Neural cell (in vitro differentiated cells): ENCODE data around the gene LCN10. TPM values are rescaled to one million over a fixed set of nuclear protein-coding genes. Genes with fewer than 3 reads are reported as not detected.

Source experiments
- H2AFZ ChIP-seq: fragments of 200-600, 300-800 bp; sonication (generic), shearing (Covaris generic); 2 replicates; pipeline ENCODE4 v1.6.0; 2014; ENCODE audit warnings: low read depth, mild to moderate bottlenecking, antibody characterized with exemption, low read length, moderate library complexity
- H3F3A ChIP-seq: fragments of 200-600 bp; shearing (Covaris generic); 2 replicates; pipeline ENCODE4 v1.6.1; 2016; ENCODE audit warnings: mild to moderate bottlenecking, moderate library complexity, mixed read lengths, antibody characterized with exemption, low read length; ENCODE audit not compliant: insufficient read depth, poor library complexity, severe bottlenecking
- H3K27ac ChIP-seq: fragments of 200-600, 300-800 bp; sonication (generic), shearing (Covaris generic); 2 replicates; pipeline ENCODE4 v1.5.1; 2014; ENCODE audit warnings: mild to moderate bottlenecking, low read length, moderate library complexity
- H3K27me3 ChIP-seq: fragments of 300-800, 200-600 bp; sonication (generic), shearing (Covaris generic); 2 replicates; pipeline ENCODE4 v1.6.0; 2014; ENCODE audit warnings: mild to moderate bottlenecking, low read depth, low read length, moderate library complexity; ENCODE audit not compliant: insufficient read depth
- H3K36me3 ChIP-seq: fragments of 300-800, 200-600 bp; sonication (generic), shearing (Covaris generic); 2 replicates; pipeline ENCODE4 v1.5.1; 2014; ENCODE audit warnings: mild to moderate bottlenecking, antibody characterized with exemption, low read length, moderate library complexity; ENCODE audit not compliant: insufficient read depth
- H3K4me2 ChIP-seq: fragments of 300-800, 200-600 bp; sonication (generic), shearing (Covaris generic); 2 replicates; pipeline ENCODE4 v1.6.0; 2014; ENCODE audit warnings: mild to moderate bottlenecking, low read length
- H3K4me3 ChIP-seq: fragments of 300-800, 200-600 bp; sonication (generic), shearing (Covaris generic); 2 replicates; pipeline ENCODE4 v1.5.1; 2014; ENCODE audit warnings: mild to moderate bottlenecking, low read length, moderate library complexity
- H3K79me2 ChIP-seq: fragments of 200-600 bp; shearing (Covaris generic); replicated peaks from 2 replicates; pipeline ENCODE4 v1.6.0; 2014; ENCODE audit warnings: mild to moderate bottlenecking, low read length, moderate library complexity; ENCODE audit not compliant: insufficient read depth
- H3K9ac ChIP-seq: fragments of 300-800, 200-600 bp; sonication (generic), shearing (Covaris generic); 2 replicates; pipeline ENCODE4 v1.6.1; 2016; ENCODE audit warnings: mild to moderate bottlenecking, low read length, mixed read lengths
- H3K9me2 ChIP-seq: fragments of 200-600 bp; shearing (Covaris generic); 2 replicates; pipeline ENCODE4 v1.6.1; 2016; ENCODE audit warnings: mild to moderate bottlenecking, low read length, mixed read lengths; ENCODE audit not compliant: insufficient read depth
- H3K9me3 ChIP-seq: fragments of 200-600, 300-800 bp; sonication (generic), shearing (Covaris generic); 2 replicates; pipeline ENCODE4 v1.6.1; 2016; ENCODE audit warnings: mild to moderate bottlenecking, mixed run types, low read length, moderate library complexity, mixed read lengths
- H4K20me1 ChIP-seq: fragments of 200-600 bp; shearing (Covaris generic); 2 replicates; pipeline ENCODE4 v1.6.1; 2016; ENCODE audit warnings: mild to moderate bottlenecking, mixed run types; ENCODE audit not compliant: insufficient read depth
- EP300 ChIP-seq: fragments of 450-650 bp; conservative IDR thresholded peaks from 2 replicates; pipeline ENCODE4 v1.6.1; 2014; ENCODE audit warnings: antibody characterized with exemption, mild to moderate bottlenecking, moderate library complexity; ENCODE audit not compliant: poor library complexity, severe bottlenecking
- EZH2 ChIP-seq: fragments of 200-600, 300-800 bp; shearing (Covaris generic), sonication (generic); IDR thresholded peaks from 2 replicates; pipeline ENCODE4 v1.6.1; 2014; ENCODE audit warnings: antibody characterized with exemption, low read length, borderline replicate concordance, mild to moderate bottlenecking; ENCODE audit not compliant: insufficient read depth, poor library complexity, severe bottlenecking
- MXI1 ChIP-seq: fragments of 450-650 bp; conservative IDR thresholded peaks from 2 replicates; pipeline ENCODE4 v1.6.1; 2014; ENCODE audit warnings: antibody characterized with exemption, mild to moderate bottlenecking; ENCODE audit not compliant: poor library complexity, severe bottlenecking
- RAD21 ChIP-seq: fragments of 450-650 bp; conservative IDR thresholded peaks from 2 replicates; pipeline ENCODE4 v1.6.1; 2014; ENCODE audit warnings: antibody characterized with exemption, mild to moderate bottlenecking, moderate library complexity
- SMC3 ChIP-seq: fragments of 450-650 bp; conservative IDR thresholded peaks from 2 replicates; pipeline ENCODE4 v1.6.1; 2014; ENCODE audit warnings: antibody characterized with exemption, mild to moderate bottlenecking, moderate library complexity; ENCODE audit not compliant: poor library complexity
- TAF1 ChIP-seq: IDR thresholded peaks from 2 replicates; pipeline ENCODE4 v1.6.1; 2012; ENCODE audit warnings: low read depth
- polyA plus RNA-seq: library from polyadenylated mRNA; depleted of rRNA; stranded (reverse); fragments of >200 nt; gene quantifications from 2 replicates; pipeline ENCODE4 v1.2.3, GENCODE V29; 2014
- TF ChIP-seq, protein P1 (sequence below): IDR thresholded peaks from 2 replicates; pipeline ENCODE4 v1.6.1; 2012; ENCODE audit warnings: borderline replicate concordance
- TF ChIP-seq, protein P2 (sequence below): fragments of 450-650 bp; IDR thresholded peaks from 2 replicates; pipeline ENCODE4 v1.5.1; 2014; ENCODE audit warnings: antibody characterized with exemption, mild to moderate bottlenecking, moderate library complexity; ENCODE audit not compliant: poor library complexity, severe bottlenecking

The LCN10 gene
- polyA plus RNA-seq, 1 donor from 2014 or later, result not detected

GRCh38 chr9:136741883-136742571, 713 bp downstream of the LCN10 start:
- Histone ChIP-seq H3K27me3 (no peaks in the 10 kb centered on the region), H3K27ac (no peak overlapping the region), H3K36me3 (no peaks in the 10 kb centered on the region), H3K4me3 (no peak overlapping the region), H2AFZ (no peak overlapping the region), H3K4me2 (no peak overlapping the region), H3K9ac (no peak overlapping the region), H3K9me3 (no peaks in the 10 kb centered on the region), H3F3A (no peaks in the 10 kb centered on the region), H3K9me2 (no peaks in the 10 kb centered on the region), H3K79me2 (no peaks in the 10 kb centered on the region), H4K20me1 (no peaks in the 10 kb centered on the region)
- TF ChIP-seq, protein P1, sequence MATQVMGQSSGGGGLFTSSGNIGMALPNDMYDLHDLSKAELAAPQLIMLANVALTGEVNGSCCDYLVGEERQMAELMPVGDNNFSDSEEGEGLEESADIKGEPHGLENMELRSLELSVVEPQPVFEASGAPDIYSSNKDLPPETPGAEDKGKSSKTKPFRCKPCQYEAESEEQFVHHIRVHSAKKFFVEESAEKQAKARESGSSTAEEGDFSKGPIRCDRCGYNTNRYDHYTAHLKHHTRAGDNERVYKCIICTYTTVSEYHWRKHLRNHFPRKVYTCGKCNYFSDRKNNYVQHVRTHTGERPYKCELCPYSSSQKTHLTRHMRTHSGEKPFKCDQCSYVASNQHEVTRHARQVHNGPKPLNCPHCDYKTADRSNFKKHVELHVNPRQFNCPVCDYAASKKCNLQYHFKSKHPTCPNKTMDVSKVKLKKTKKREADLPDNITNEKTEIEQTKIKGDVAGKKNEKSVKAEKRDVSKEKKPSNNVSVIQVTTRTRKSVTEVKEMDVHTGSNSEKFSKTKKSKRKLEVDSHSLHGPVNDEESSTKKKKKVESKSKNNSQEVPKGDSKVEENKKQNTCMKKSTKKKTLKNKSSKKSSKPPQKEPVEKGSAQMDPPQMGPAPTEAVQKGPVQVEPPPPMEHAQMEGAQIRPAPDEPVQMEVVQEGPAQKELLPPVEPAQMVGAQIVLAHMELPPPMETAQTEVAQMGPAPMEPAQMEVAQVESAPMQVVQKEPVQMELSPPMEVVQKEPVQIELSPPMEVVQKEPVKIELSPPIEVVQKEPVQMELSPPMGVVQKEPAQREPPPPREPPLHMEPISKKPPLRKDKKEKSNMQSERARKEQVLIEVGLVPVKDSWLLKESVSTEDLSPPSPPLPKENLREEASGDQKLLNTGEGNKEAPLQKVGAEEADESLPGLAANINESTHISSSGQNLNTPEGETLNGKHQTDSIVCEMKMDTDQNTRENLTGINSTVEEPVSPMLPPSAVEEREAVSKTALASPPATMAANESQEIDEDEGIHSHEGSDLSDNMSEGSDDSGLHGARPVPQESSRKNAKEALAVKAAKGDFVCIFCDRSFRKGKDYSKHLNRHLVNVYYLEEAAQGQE, result no peak
- TF ChIP-seq SMC3 (no peak), TAF1 (no peak)

GRCh38 chr9:136740971-136741882, 1.5 kb downstream of the LCN10 start:
- no peak overlapping the region for H2AFZ ChIP-seq
- H3K4me2 ChIP-seq, result no peak overlapping the region

More at GRCh38 chr9:136740971-136741882, 1.5 kb downstream of the LCN10 start:
- Histone ChIP-seq H3F3A (no peaks in the 10 kb centered on the region), H3K4me3 (no peak overlapping the region), H3K27ac (no peak overlapping the region), H3K79me2 (no peaks in the 10 kb centered on the region), H3K9me2 (no peaks in the 10 kb centered on the region), H3K36me3 (no peaks in the 10 kb centered on the region), H3K9me3 (no peaks in the 10 kb centered on the region), H3K9ac (no peak overlapping the region), H3K27me3 (no peaks in the 10 kb centered on the region), H4K20me1 (no peaks in the 10 kb centered on the region)
- TF ChIP-seq SMC3 (no peak), EZH2 (no peak), RAD21 (no peak), MXI1 (no peak), EP300 (no peak)
- TF ChIP-seq, protein P2, sequence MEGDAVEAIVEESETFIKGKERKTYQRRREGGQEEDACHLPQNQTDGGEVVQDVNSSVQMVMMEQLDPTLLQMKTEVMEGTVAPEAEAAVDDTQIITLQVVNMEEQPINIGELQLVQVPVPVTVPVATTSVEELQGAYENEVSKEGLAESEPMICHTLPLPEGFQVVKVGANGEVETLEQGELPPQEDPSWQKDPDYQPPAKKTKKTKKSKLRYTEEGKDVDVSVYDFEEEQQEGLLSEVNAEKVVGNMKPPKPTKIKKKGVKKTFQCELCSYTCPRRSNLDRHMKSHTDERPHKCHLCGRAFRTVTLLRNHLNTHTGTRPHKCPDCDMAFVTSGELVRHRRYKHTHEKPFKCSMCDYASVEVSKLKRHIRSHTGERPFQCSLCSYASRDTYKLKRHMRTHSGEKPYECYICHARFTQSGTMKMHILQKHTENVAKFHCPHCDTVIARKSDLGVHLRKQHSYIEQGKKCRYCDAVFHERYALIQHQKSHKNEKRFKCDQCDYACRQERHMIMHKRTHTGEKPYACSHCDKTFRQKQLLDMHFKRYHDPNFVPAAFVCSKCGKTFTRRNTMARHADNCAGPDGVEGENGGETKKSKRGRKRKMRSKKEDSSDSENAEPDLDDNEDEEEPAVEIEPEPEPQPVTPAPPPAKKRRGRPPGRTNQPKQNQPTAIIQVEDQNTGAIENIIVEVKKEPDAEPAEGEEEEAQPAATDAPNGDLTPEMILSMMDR, result no peak
